ENCODE results near the gene LAMC2.
"Not testable (repeated sequence)": the region's sequence is repeated elsewhere in the genome, so short reads cannot be mapped to it uniquely, and the experiment has no call there.

LAMC2 gene

GRCh38 chr1:183147735-183148134 lies 38.3 kb upstream of the LAMC2 start:
- H3K4me1 ChIP-seq, result peaks cover 0 to 5% (median 0%) of the 10 kb centered on the region in 10 experiments; a peak in 3 of 20 replicates
- no peak overlapping the region for H3K4me3 ChIP-seq
- peaks cover 14 to 26% (median 22%) of the 10 kb centered on the region in 11 experiments for H3K36me3 ChIP-seq
- 0 out of 22 replicates have a peak, but pooled peaks cover 0 to 5% (median 0%) of the 10 kb centered on the region in 11 experiments for H4K20me1 ChIP-seq
- no peaks in the 10 kb centered on the region for H3K27me3 ChIP-seq
- TF ChIP-seq Cebpa-rat (IDR thresholded peaks at IDR 0.05), result no peak
- no peak overlapping the region for H3K27ac ChIP-seq
- H3K9me3 ChIP-seq (replicated peaks in 1 of 11), result no peaks in the 10 kb centered on the region
- H3K9ac ChIP-seq, result no peak overlapping the region
- H3K4me2 ChIP-seq, result no peak overlapping the region

GRCh38 chr1:183148599-183148998 lies 37.5 kb upstream of the LAMC2 start:
- H3K4me2 ChIP-seq, result no peak overlapping the region
- no peak for TF ChIP-seq Cebpa-rat (IDR thresholded peaks at IDR 0.05)
- H4K20me1 ChIP-seq, result 0 out of 22 replicates have a peak, but pooled peaks cover 0 to 5% (median 0%) of the 10 kb centered on the region in 11 experiments
- H3K9me3 ChIP-seq (replicated peaks in 1 of 11), result no peaks in the 10 kb centered on the region
- no peak overlapping the region for H3K4me3 ChIP-seq
- H3K27ac ChIP-seq, result no peak overlapping the region
- H3K27me3 ChIP-seq, result no peaks in the 10 kb centered on the region
- no peak overlapping the region for H3K9ac ChIP-seq
- H3K36me3 ChIP-seq, result peaks cover 5 to 17% (median 13%) of the 10 kb centered on the region in 11 experiments; a peak in 19 of 22 replicates
- peaks cover 0 to 5% (median 0%) of the 10 kb centered on the region in 10 experiments; a peak in 3 of 20 replicates for H3K4me1 ChIP-seq

DNA sequence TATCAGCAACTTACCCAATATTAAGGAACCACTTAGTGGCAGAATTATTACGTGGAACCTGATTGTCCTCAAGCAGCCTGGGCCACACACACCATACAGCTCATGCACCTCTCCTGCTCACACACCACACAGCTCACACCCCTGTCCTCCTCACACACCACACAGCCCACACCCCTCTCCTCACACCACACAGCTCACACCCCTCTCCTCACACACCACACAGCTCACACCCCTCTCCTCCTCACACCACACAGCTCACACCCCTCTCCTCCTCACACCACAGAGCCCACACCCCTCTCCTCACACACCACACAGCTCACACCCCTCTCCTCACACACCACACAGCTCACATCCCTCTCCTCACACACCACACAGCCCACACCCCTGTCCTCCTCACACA lies 36.8 kb upstream of the LAMC2 start:
- H3K4me1 ChIP-seq, result peaks cover 0 to 5% (median 0%) of the 10 kb centered on the region in 10 experiments; a peak in 1 of 20 replicates
- no peak for TF ChIP-seq Cebpa-rat (IDR thresholded peaks at IDR 0.05)
- H3K27ac ChIP-seq, result peak overlapping the region in 1 of 11 experiments; percentile 18; a peak in 2 of 22 replicates
- peaks cover 0 to 10% (median 7%) of the 10 kb centered on the region in 11 experiments; a peak in 14 of 22 replicates for H3K36me3 ChIP-seq
- no peak overlapping the region for H3K4me2 ChIP-seq
- no peaks in the 10 kb centered on the region for H3K9me3 ChIP-seq (replicated peaks in 1 of 11)
- H4K20me1 ChIP-seq, result 0 out of 22 replicates have a peak, but pooled peaks cover 0 to 5% (median 0%) of the 10 kb centered on the region in 11 experiments
- no peaks in the 10 kb centered on the region for H3K27me3 ChIP-seq
- no peak overlapping the region for H3K9ac ChIP-seq
- no peak overlapping the region for H3K4me3 ChIP-seq

DNA sequence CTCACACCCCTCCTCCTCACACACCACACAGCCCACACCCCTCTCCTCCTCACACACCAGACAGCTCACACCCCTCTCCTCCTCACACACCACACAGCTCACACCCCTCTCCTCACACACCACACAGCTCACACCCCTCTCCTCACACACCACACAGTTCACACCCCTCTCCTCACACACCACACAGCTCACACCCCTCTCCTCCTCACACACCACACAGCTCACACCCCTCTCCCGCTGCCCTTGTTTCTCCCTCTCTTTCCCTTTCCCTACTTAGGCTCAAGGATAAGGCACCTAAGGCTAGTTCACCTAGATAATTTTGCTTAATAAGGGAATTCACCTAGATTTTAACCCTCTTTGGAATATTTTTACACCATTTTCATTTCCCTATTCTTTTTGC lies 36.0 kb upstream of the LAMC2 start:
- H3K27me3 ChIP-seq; H3K9me3 ChIP-seq (replicated peaks in 1 of 11); H3K4me3 ChIP-seq; H3K4me1 ChIP-seq; H4K20me1 ChIP-seq; H3K36me3 ChIP-seq; H3K27ac ChIP-seq; H3K9ac ChIP-seq; H3K4me2 ChIP-seq: not testable (repeated sequence)

DNA sequence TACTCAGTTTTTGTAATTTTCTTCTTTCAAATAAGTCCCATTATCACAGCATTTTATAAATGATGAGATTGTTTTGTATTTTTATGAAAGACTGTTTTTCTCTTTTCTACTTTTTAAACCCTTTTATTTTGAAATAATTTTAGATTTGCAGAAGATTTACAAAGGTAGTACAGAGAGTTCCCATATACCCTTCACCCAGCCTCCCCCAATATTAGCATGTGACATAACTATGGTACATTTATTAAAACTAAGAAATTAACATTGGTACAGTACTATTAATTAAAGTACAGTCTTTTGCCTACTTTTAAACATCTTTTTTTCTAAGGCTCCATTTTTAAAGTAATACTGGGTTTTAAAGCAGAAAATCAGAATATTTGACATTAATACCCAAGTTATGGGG lies 35.6 kb upstream of the LAMC2 start:
- Histone ChIP-seq H3K9ac (no peak overlapping the region), H3K27ac (no peak overlapping the region), H3K4me3 (no peak overlapping the region), H4K20me1 (no peaks in the 10 kb centered on the region), H3K4me1 (no peaks in the 10 kb centered on the region), H3K36me3 (no peaks in the 10 kb centered on the region), H3K4me2 (no peak overlapping the region), H3K9me3 (replicated peaks in 1 of 11) (no peaks in the 10 kb centered on the region), H3K27me3 (no peaks in the 10 kb centered on the region)
- TF ChIP-seq Cebpa-rat (IDR thresholded peaks at IDR 0.05), result no peak

DNA sequence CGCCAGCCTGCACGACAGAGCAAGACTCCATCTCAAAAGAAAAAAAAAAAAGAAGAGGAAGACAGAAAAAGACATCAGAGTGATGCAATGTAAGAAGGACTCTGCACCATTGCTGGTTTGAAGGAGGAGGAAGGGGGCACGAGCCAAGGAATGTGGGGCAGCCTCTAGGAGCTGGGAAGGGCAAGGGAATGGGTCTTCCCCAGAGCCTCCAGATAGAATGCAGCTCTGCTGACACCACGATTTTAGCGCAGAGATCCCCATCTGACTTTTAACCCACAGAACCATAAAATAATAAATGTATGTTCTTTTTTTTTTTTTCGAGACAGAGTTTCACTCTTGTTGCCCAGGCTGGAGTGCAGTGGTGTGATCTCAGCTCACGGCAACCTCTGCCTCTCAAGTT lies 33.9 kb upstream of the LAMC2 start:
- H3K9me3 ChIP-seq (replicated peaks in 1 of 11), result no peaks in the 10 kb centered on the region

DNA sequence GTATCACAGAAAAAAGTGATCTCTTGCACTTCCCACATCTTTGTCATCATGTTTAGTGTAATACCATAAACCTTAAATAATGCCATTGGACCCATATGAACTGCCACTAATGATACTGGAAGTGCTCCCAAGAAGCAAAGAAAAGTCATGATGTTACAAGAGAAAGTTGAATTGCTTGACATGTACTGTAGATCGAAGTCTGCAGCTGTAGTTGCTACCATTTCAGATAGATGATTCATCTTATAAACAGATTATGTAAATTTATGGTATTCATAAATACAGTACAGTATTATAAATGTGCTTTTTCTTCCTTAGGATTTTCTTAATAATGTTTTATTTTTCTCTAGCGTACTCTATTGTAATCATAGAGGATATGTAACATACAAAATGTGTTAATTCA lies 30.1 kb upstream of the LAMC2 start:
- H3K4me2 ChIP-seq, result no peak overlapping the region
- H3K27ac ChIP-seq, result no peak overlapping the region
- H3K27me3 ChIP-seq, result no peaks in the 10 kb centered on the region
- H3K4me1 ChIP-seq, result peaks cover 0 to 7% (median 0%) of the 10 kb centered on the region in 10 experiments; a peak in 2 of 20 replicates
- H3K9ac ChIP-seq, result no peak overlapping the region
- H3K36me3 ChIP-seq, result no peaks in the 10 kb centered on the region
- H3K9me3 ChIP-seq (replicated peaks in 1 of 11), result peaks cover 0 to 8% (median 0%) of the 10 kb centered on the region in 11 experiments; a peak in 2 of 22 replicates
- H4K20me1 ChIP-seq, result no peaks in the 10 kb centered on the region
- no peak overlapping the region for H3K4me3 ChIP-seq
- no peak for TF ChIP-seq Cebpa-rat (IDR thresholded peaks at IDR 0.05)

More for the DNA sequence above, 33.9 kb upstream of the LAMC2 start:
- Histone ChIP-seq H3K4me1 (peaks cover 0 to 7% (median 0%) of the 10 kb centered on the region in 10 experiments; a peak in 2 of 20 replicates), H4K20me1 (no peaks in the 10 kb centered on the region), H3K4me2 (no peak overlapping the region), H3K9ac (no peak overlapping the region), H3K27me3 (no peaks in the 10 kb centered on the region), H3K36me3 (no peaks in the 10 kb centered on the region), H3K27ac (no peak overlapping the region), H3K4me3 (no peak overlapping the region)
- TF ChIP-seq Cebpa-rat (IDR thresholded peaks at IDR 0.05), result no peak

DNA sequence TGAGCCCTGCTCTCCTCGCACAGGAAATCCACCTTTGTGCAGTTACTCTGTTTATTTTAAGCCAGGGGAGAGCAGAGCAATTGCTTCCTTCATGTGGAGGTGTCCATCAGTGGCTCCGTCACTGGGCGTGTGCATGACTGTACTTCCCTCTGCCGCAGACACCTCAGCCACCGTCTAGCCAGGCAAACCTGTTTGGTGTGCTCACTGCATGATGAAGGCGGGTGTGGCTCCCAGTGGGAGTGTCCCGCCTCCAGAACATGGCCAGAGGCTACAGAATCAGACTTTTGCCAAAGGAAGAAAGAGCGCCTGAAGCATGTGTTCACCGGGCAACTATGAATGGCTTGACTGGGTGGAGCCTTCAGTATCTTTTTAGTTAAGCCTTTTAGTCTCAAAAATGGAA lies 26.1 kb upstream of the LAMC2 start:
- Histone ChIP-seq H3K27me3 (no peaks in the 10 kb centered on the region), H3K4me3 (no peak overlapping the region), H3K9ac (no peak overlapping the region), H3K27ac (no peak overlapping the region), H3K4me2 (no peak overlapping the region), H4K20me1 (no peaks in the 10 kb centered on the region), H3K36me3 (no peaks in the 10 kb centered on the region), H3K9me3 (replicated peaks in 1 of 11) (peaks cover 0 to 8% (median 0%) of the 10 kb centered on the region in 11 experiments; a peak in 2 of 22 replicates), H3K4me1 (peaks cover 0 to 7% (median 0%) of the 10 kb centered on the region in 10 experiments; a peak in 2 of 20 replicates)
- no peak for TF ChIP-seq Cebpa-rat (IDR thresholded peaks at IDR 0.05)

DNA sequence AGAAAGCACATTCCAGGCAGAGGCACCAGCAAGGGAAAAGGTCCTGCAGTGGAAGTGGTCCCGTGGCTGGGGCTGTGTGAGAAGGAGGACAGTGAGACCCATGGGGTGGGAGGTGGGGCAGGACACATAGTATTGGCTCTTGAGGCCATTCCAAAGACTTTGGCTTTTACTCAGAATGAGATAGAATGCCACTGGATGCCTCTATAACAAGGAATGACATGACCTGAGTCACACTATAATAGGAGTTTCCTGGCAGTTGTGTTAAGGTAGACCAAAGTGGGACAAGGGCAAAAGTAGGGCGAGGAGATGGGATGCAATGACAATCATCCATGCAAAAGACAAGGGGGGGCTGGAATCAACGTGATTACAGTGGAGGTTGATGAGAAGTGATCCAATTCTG lies 24.7 kb upstream of the LAMC2 start:
- Histone ChIP-seq H3K27ac (no peak overlapping the region), H3K9me3 (replicated peaks in 1 of 11) (peaks cover 0 to 8% (median 0%) of the 10 kb centered on the region in 11 experiments; a peak in 2 of 22 replicates), H3K4me2 (no peak overlapping the region), H4K20me1 (no peaks in the 10 kb centered on the region), H3K27me3 (no peaks in the 10 kb centered on the region), H3K4me1 (peaks cover 0 to 6% (median 0%) of the 10 kb centered on the region in 10 experiments; a peak in 2 of 20 replicates), H3K9ac (no peak overlapping the region), H3K36me3 (no peaks in the 10 kb centered on the region), H3K4me3 (no peak overlapping the region)
- TF ChIP-seq Cebpa-rat (IDR thresholded peaks at IDR 0.05), result no peak

GRCh38 chr1:183163316-183163715 lies 22.7 kb upstream of the LAMC2 start:
- Histone ChIP-seq H4K20me1 (no peaks in the 10 kb centered on the region), H3K27me3 (no peaks in the 10 kb centered on the region), H3K9ac (no peak overlapping the region), H3K4me3 (no peak overlapping the region), H3K27ac (no peak overlapping the region), H3K4me2 (no peak overlapping the region), H3K9me3 (replicated peaks in 1 of 11) (peaks cover 0 to 8% (median 0%) of the 10 kb centered on the region in 11 experiments; a peak in 2 of 22 replicates), H3K36me3 (no peaks in the 10 kb centered on the region), H3K4me1 (no peaks in the 10 kb centered on the region)
- no peak for TF ChIP-seq Cebpa-rat (IDR thresholded peaks at IDR 0.05)
